Epithelial cell of proximal tubule (primary cell): ENCODE data around the gene ATXN2L. TPM values are rescaled to one million over a fixed set of nuclear protein-coding genes. Genes with fewer than 3 reads are reported as not detected.
A peak's percentile ranks its signal among the peaks of the same experiment; 100 is the strongest.
"Not testable (repeated sequence)": the region's sequence is repeated elsewhere in the genome, so short reads cannot be mapped to it uniquely, and the experiment has no call there.

Experiments used
- DNase-seq: peaks from one replicate; pipeline ENCODE4 v3.0.0-alpha.2; 2011; ENCODE audit warnings: low read depth
- H3K4me3 ChIP-seq: 2 replicates; pipeline ENCODE4 v1.5.1; 2011; ENCODE audit warnings: low read depth, mild to moderate bottlenecking, low read length
- total RNA-seq: library from RNA; depleted of rRNA; stranded (reverse); fragments of >200 nt; gene quantifications from 2 replicates; pipeline ENCODE4 v1.2.3, GENCODE V29; 2015
- TF ChIP-seq, protein P1 (sequence below): conservative IDR thresholded peaks from 2 replicates; pipeline ENCODE4 v1.5.1; 2012; ENCODE audit warnings: low read depth, mild to moderate bottlenecking, low read length

The ATXN2L gene
- total RNA-seq, 1 donor from 2014 or later: 51.1 TPM

- peak overlapping the region; percentile 73 for H3K4me3 ChIP-seq
- TF ChIP-seq, protein P1, sequence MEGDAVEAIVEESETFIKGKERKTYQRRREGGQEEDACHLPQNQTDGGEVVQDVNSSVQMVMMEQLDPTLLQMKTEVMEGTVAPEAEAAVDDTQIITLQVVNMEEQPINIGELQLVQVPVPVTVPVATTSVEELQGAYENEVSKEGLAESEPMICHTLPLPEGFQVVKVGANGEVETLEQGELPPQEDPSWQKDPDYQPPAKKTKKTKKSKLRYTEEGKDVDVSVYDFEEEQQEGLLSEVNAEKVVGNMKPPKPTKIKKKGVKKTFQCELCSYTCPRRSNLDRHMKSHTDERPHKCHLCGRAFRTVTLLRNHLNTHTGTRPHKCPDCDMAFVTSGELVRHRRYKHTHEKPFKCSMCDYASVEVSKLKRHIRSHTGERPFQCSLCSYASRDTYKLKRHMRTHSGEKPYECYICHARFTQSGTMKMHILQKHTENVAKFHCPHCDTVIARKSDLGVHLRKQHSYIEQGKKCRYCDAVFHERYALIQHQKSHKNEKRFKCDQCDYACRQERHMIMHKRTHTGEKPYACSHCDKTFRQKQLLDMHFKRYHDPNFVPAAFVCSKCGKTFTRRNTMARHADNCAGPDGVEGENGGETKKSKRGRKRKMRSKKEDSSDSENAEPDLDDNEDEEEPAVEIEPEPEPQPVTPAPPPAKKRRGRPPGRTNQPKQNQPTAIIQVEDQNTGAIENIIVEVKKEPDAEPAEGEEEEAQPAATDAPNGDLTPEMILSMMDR: no peak
- DNase-seq: no peak
These were observed 56.6 kb downstream of the ATXN2L start for GRCh38 chr16:28879261-28879840.

DNA sequence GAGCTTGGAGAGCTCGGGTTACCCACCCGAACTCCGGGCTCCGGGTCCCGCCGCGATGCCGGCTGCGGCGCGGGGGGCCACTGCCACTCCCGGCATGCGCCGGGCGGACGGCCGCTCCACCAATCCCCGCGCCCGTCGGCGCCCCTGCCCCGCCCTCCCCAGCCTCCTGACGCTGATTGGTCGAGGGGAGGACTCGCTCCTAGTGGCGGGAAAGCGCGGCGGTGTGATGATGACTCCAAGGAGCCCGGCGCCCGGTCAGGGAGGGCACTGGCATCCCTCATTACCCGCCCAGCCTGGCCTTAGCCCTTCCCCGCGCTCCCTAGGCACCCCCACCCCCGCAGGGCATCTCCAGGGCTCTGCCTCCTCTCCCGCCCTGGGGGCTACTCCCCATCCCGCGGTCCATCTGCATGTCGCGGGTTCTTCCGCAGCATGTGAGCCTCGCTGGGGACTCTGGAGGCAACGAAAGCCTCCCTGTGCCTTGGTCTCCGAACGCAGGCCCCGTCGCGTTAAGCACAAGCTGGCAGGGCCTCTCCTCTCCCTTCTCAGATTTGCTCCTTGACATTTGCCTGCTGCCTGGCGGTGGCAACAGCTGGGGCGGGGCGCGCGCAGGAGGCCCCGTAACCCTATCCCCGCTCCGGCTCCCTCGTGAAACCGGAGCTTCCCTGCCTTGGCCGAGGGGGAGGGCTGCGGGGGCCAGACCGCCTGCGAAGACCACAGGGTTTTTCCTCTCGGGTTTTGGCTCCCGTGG is 57.2 kb downstream of the ATXN2L start:
- TF ChIP-seq, protein P1: no peak

DNA sequence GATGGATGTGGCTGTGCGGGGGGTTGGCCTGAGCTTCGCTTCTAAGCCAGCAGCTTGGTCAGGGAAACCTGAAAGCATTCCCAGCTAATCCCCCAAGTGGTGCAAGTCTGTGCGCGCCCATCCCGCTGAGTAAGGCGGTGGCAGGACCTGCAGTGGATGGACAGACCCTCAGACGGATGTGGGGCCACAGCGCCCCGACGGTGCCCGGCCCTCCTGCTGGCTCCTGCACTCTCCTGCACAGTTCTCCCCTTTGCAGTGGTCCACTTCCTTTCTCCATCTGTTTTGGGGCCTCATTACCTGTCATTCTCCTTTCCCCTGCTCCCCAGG is 57.8 kb downstream of the ATXN2L start:
- H3K4me3 ChIP-seq: peak overlapping the region; percentile 73
- DNase-seq: no peak
- TF ChIP-seq, protein P1: no peak

More for the DNA sequence above, 57.2 kb downstream of the ATXN2L start:
- H3K4me3 ChIP-seq: peak overlapping the region; percentile 73
- DNase-seq: no peak

GRCh38 chr16:28880955-28881354 is 58.2 kb downstream of the ATXN2L start:
- TF ChIP-seq, protein P1: no peak
- no peak overlapping the region for H3K4me3 ChIP-seq
- no peak for DNase-seq

GRCh38 chr16:28881565-28881964 is 58.8 kb downstream of the ATXN2L start:
- DNase-seq, H3K4me3 ChIP-seq: not testable (repeated sequence)

- H3K4me3 ChIP-seq: no peak overlapping the region
- TF ChIP-seq, protein P1: no peak
- DNase-seq: no peak
These were observed 59.9 kb downstream of the ATXN2L start for GRCh38 chr16:28882551-28883160.

DNA sequence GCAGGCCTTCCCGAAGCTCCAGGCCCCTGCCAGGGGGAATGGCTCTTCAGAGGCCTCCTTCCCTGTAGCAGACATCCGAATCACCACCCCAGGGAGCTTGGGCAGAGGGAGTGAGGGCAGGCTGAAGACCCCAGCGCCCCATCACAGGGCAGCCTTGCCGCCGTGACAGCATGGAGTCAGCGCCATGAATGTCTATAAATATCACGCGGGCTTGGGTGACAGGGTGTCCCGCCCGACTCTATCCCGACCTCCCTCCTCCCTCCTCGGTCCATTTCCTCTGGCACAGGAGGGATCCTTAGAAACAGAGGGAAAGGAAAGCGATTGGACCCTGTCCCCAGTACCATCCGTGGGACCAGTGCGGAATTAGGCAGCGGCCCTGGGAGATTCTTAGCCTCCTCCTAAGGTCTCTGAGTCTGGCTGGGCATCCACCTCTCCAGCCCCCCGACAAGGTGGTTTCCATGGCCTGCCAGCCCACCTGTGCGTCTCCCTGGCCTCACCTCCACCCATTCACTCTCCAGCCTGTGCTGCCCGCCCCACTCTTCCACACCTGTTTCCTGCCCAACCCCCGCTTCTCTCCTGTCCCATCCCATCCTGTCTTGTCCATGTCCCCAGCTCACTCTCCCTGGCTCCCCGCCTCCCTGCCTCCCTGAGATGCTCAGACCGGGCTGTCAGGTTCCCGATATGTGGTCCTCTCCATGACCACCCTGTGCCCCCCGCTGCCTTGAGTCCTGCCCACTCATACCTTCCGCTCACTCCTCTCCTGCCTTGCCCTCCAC is 60.6 kb downstream of the ATXN2L start:
- DNase-seq: no peak
- no peak overlapping the region for H3K4me3 ChIP-seq
- TF ChIP-seq, protein P1: no peak
